CD4-positive, alpha-beta T cell treated with Interleukin-12 subunit alpha and Interleukin-12 subunit beta, for 1 hour (primary cell): Measurements from ENCODE around the gene MYO10.
"Not testable (repeated sequence)": the region's sequence is repeated elsewhere in the genome, so short reads cannot be mapped to it uniquely, and the experiment has no call there.

Experiments used
- DNase-seq: peaks from one replicate; pipeline ENCODE4 v3.0.0-alpha.2; 2020

The MYO10 gene

GRCh38 chr5:16772556-16772955 is 163.5 kb downstream of the MYO10 start:
- no peak for DNase-seq

- no peak for DNase-seq
Measured at GRCh38 chr5:16768184-16768583, 167.9 kb downstream of the MYO10 start.

GRCh38 chr5:16763211-16763610 is 172.9 kb downstream of the MYO10 start:
- no peak for DNase-seq

GRCh38 chr5:16759147-16759773 is 176.8 kb downstream of the MYO10 start:
- no peak for DNase-seq

GRCh38 chr5:16757989-16758501 is 178.0 kb downstream of the MYO10 start:
- DNase-seq = no peak

GRCh38 chr5:16757577-16757976 is 178.5 kb downstream of the MYO10 start:
- DNase-seq = not testable (repeated sequence)

- no peak for DNase-seq
Measured at GRCh38 chr5:16757146-16757545, 178.9 kb downstream of the MYO10 start.

- DNase-seq = no peak
Measured at GRCh38 chr5:16756692-16757091, 179.4 kb downstream of the MYO10 start.

GRCh38 chr5:16755641-16756040 is 180.4 kb downstream of the MYO10 start:
- no peak for DNase-seq

- no peak for DNase-seq
Measured at GRCh38 chr5:16754601-16755000, 181.5 kb downstream of the MYO10 start.

- no peak for DNase-seq
Measured at GRCh38 chr5:16754086-16754485, 182.0 kb downstream of the MYO10 start.

GRCh38 chr5:16750445-16750844 is 185.6 kb downstream of the MYO10 start:
- DNase-seq = no peak

- no peak for DNase-seq
Measured at GRCh38 chr5:16749626-16750025, 186.5 kb downstream of the MYO10 start.

GRCh38 chr5:16744164-16744880 is 191.8 kb downstream of the MYO10 start:
- DNase-seq = no peak

GRCh38 chr5:16742938-16743337 is 193.2 kb downstream of the MYO10 start:
- DNase-seq = no peak

- DNase-seq = no peak
Measured at GRCh38 chr5:16740811-16741392, 195.2 kb downstream of the MYO10 start.

- no peak for DNase-seq
Measured at GRCh38 chr5:16740066-16740810, 195.8 kb downstream of the MYO10 start.

GRCh38 chr5:16738393-16738792 is 197.7 kb downstream of the MYO10 start:
- not testable (repeated sequence) for DNase-seq

GRCh38 chr5:16737620-16738364 is 198.3 kb downstream of the MYO10 start:
- DNase-seq = no peak

- no peak for DNase-seq
Measured at GRCh38 chr5:16737209-16737608, 198.9 kb downstream of the MYO10 start.

GRCh38 chr5:16736158-16736995 is 199.7 kb downstream of the MYO10 start:
- no peak for DNase-seq
